Esophagus mucosa (tissue), 1 donor: ENCODE results near the gene HNRNPA1L2. TPM values are rescaled to one million over a fixed set of nuclear protein-coding genes. Genes with fewer than 3 reads are reported as not detected.
"Not testable (repeated sequence)": the region's sequence is repeated elsewhere in the genome, so short reads cannot be mapped to it uniquely, and the experiment has no call there.

ENCODE experiments used
- ATAC-seq: fragments of 200-7000 bp; cut with Tn5 transposase; one replicate; pipeline ENCODE4 v1.9.1; 2020
- total RNA-seq: library from RNA; stranded (reverse); gene quantifications from one replicate; pipeline ENCODE4 v1.2.4, GENCODE V29; 2023
- donor health status: DM: yes; HTN: yes; CAD: no.

Gene HNRNPA1L2
- total RNA-seq, 1 donor from 2014 or later = 3.7 TPM

DNA sequence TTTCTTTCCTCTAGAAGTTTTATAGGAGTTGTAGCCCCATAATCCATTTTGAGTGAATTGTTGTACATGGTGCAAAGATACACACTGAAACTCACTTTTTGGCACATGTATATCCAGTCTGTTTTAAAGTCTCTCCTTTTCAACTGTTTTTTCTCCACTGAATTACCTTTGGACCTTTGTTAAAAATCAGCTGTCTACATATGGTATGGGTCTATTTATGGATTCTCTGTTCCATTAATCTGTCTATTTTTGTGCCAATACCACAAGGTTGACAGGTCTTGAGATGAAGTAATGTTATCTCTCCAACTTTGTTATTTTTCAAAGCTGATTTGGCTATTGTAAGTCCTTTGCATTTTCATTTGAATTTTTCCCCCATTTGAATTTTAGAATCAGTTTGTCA lies 4.7 kb downstream of the HNRNPA1L2 start:
- no peak for ATAC-seq

DNA sequence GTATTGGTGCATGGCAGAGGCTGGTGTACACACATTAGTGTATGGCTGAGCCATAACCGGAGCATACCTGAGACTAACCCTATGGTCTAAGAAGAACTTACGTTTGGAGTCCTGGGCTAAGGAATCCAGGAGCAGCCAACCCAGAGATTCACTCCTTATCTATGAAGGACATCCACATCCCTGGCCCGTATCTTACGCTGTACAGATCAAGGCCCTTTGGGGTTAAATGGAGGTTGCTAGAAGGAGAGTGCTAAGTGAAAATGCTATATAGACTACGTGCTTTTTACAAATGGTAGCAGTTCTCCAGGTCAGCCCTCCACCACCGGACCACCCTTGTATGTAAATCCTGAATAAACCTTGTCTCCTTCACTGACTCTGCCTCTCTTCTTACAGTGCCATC lies 8.5 kb downstream of the HNRNPA1L2 start:
- ATAC-seq = no peak

DNA sequence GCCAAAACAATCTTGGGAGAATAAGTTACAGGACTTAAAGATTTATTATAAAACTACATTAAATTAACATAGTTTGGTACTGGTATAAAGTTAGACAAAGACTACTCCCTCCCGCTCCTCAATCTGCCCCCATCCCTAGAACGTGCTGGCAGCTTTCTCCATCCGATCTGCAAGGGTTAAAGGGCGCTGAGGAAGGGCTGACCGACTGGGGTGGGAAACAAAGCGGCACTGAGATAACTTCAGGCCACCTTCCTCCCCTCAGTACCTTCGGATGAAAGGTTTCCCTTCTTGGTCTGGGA lies 9.6 kb downstream of the HNRNPA1L2 start:
- peak; percentile 21 for ATAC-seq

GRCh38 chr13:52652196-52652979 lies 10.2 kb downstream of the HNRNPA1L2 start, which contains the start of gene SUGT1:
TSS of gene SUGT1 (plus strand) at chr13:52652836. CDS start at chr13:52652921, 85 bp downstream.
- peak; percentile 99 for ATAC-seq

- peak; percentile 24 for ATAC-seq
Measured at GRCh38 chr13:52652980-52653303, 10.7 kb downstream of the HNRNPA1L2 start.

DNA sequence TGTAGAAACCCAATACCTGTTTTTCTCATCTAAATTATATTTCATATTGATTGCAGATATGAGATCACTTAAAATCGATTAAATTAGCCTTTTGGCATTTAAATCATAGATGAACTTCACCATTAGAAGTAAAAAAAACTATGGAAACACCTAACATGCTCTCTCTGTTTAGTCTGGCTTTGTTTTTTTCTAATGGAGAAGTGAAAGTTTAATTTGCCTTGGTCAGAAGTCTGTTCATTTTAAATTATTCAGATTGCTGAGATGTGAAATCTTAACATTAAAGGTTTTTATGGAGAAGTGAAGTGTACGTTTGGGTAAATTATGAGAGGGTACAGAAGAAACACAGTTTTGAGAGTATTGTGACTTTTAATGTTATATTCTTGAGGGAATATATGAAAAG lies 17.1 kb downstream of the HNRNPA1L2 start:
- ATAC-seq = no peak

- ATAC-seq = no peak
Measured at GRCh38 chr13:52664272-52664671, 22.0 kb downstream of the HNRNPA1L2 start.

DNA sequence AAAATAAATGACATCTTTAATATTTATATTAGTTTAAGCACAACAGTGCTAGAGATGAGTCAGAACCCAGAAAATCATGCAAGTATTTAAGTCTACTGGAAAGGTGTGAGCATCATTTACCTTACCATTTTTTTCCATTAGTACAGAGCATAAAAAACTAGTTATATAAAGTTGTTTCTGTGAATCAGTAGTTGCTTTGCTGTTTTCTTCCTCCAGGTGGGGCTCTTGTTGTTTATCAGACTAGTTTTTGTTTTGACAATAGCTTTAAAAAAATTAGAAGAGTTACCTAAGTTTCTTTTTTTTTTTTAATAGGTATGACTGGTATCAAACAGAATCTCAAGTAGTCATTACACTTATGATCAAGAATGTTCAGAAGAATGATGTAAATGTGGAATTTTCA lies 23.1 kb downstream of the HNRNPA1L2 start:
- ATAC-seq = no peak

GRCh38 chr13:52669677-52670076 lies 27.4 kb downstream of the HNRNPA1L2 start:
- ATAC-seq = no peak

DNA sequence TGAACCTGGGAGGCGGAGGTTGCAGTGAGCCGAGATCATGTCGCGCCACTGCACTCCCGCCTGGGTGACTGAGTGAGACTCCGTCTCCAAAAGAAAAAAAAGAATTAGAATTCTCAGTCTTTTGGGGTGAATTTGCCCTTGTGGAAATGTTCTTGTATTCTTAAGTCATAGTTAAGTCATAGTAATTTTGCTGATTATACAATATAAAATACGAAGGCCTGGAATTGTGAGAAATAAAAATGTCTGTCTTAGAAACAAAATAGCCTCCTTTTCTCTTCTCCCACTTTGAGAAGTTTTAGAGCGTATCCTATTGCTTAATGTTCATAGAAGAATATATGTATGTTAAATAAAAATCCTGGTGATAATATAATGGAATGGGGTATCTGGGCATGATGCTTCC lies 28.5 kb downstream of the HNRNPA1L2 start:
- no peak for ATAC-seq

- no peak for ATAC-seq
Measured at GRCh38 chr13:52673465-52673864, 31.2 kb downstream of the HNRNPA1L2 start.

DNA sequence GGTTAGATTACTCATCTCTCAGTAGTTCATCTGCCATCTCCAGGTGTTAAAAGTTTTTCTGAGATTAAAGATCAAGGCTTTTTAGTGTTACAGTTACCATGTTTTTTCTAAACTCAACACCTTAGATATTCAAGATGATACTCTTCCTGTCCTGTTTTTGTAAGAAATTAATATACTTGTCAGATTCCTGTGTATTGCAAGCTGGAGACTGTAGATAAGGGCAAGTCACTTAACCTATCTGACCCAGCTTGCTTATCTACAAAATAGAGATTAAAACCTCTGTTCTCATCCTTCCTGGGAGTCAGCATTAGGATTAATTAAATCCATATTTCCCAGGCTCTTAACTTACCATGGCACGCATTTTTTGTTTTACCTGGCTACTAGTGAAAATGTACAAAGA lies 35.6 kb downstream of the HNRNPA1L2 start:
- no peak for ATAC-seq

- ATAC-seq = not testable (repeated sequence)
Measured at GRCh38 chr13:52685806-52686205, 43.6 kb downstream of the HNRNPA1L2 start.

GRCh38 chr13:52686376-52686775 lies 44.1 kb downstream of the HNRNPA1L2 start:
- ATAC-seq = no peak

Other genes starting within 250 kb of the HNRNPA1L2 start
- gene THSD1, start 236.3 kb upstream of the HNRNPA1L2 start, total RNA-seq = 3.7 TPM
- gene VPS36, start 191.8 kb upstream of the HNRNPA1L2 start, total RNA-seq = 39.1 TPM
- gene CKAP2, start 187.0 kb upstream of the HNRNPA1L2 start, total RNA-seq = 25.7 TPM
- gene SUGT1, start 10.4 kb downstream of the HNRNPA1L2 start, total RNA-seq = 33.0 TPM
- not detected for gene CNMD, start 97.4 kb downstream of the HNRNPA1L2 start, total RNA-seq
- gene PCDH8, start 206.2 kb downstream of the HNRNPA1L2 start, total RNA-seq = 0.04 TPM